ENCODE data around the gene TPD52L3.

TPD52L3 gene

DNA sequence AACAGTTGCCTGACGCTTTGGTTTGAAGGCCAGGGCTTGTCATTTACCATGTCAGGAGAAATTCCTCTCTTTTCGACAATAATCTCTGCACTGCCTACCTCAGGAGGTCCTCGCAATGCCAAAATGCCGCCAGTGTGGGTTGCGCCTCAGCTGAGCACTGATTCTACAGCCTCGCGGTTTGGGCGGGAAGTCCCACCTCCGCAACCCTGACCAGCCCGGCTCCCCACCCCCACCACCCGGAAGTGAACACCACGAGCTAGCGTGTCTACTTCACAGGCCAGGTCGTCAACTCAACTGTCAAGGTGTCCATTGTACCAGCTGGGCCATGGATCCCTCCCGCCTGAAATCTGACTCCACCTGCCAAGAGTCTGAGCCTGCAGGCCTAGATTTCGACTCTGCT, at the start of gene TPD52L3:
Gene TPD52L3 (plus strand): TSS at position 273 of the 400 bp plus-strand sequence. CDS start 221 bp downstream, outside the sequence.
- DNase-seq = no peak

DNA sequence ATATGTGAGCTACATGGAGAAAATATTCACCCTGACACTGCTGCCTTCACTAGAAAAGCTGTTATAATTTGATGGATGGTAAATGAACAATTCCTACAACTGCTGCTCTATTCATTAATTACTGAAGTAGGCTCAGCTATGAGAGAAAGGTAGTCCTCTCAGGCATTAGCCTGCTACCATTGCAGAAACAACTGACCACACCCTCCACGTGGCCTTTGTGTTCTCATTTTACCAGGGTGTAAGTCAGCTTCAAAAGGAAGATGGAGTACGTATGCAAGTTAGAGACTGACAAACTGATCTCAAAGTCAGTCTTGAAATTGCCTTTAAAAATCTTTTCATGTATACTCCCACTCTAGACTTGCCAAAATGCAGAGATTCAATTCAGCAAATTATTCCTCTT, 26.3 kb upstream of the TPD52L3 start:
- DNase-seq = no peak

DNA sequence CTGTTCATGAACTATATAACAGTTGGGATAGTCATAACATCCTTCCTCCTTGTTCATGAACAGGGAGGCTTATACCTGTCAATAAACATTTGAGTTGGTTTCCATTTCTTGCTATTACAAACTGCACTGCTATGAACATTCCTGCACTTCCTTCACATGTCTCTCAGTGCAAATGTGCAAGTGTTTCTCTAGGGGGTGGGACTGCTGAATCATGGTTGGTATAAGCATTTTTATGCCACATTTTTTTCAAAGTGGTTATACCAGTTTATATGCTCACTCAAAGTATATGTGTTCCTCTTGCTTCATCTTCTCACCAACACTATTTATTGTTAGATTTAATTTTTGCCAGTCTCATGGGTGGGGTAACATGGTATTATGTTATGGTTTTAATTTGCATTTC, 25.8 kb upstream of the TPD52L3 start:
- no peak for DNase-seq

DNA sequence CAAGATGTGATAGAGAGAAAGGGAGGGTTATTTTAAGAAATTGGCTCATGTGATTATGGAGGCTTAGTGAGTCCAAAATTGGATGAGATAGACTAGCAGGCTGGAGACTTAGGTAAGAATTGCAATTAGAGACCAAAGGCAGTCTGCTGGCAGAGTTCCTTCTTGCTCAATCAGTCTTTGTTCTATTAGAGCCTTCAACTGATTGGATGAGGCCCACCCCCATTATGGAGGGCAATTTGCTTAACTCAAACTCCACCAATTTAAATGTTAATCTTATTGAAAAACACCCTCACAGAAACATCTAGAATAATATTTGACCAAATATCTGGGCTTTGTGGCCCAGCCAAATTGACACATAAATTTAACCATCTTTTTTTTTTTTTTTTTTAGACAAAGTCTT, 23.9 kb upstream of the TPD52L3 start:
- DNase-seq = no peak

DNA sequence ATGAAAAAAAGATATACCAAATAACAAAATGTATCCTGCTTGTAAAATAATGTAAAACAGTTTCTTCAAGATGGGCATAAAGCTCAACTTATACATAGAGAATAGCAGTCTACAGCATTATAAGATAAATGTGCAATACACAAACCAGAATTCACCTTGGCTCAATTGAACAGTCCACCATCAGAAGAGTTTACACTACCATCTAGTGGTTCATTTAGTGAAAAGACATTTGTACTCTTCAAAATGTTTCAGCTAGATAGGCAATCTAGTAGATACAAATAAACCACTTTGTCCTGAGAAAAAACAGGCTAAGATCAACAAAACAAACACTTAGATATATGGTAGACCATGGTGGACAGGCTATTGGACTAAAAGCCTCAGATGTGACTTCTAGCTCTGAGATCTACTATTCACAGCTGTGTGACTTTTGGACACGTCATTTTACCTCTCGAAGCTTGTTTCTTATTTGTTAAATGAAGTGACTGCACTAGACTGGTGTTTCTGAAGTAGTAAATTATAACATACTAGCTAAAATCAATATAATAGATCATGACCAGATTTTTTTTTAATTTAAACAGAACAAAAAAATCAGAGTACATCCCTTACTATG, 22.1 kb upstream of the TPD52L3 start:
- DNase-seq = no peak

DNA sequence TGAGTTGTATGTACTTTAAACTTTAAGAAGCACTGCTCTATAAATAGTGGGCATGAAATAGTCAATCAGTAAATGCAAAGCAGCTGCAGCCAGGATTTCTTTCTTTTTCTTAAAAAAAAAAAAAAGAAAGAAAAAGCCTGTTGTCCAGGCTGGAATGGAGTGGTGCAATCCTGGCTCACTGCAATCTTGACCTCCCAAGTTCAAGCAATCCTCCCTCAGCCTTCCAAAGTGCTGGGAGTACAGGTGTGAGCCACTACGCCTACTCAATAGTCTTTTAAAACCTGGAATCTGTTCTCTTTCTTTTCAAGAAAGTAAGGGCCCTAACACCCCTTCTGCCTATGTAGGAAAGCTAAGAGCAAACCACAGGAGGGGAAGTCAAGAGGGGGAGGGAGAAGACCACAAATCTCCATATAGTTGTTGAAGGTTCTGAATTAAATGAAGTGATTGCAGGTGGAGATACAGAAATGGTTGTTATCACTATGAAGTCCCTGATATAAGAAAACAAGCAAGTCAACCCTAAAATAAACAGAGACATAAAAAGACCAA, 20.6 kb upstream of the TPD52L3 start:
- DNase-seq = no peak

DNA sequence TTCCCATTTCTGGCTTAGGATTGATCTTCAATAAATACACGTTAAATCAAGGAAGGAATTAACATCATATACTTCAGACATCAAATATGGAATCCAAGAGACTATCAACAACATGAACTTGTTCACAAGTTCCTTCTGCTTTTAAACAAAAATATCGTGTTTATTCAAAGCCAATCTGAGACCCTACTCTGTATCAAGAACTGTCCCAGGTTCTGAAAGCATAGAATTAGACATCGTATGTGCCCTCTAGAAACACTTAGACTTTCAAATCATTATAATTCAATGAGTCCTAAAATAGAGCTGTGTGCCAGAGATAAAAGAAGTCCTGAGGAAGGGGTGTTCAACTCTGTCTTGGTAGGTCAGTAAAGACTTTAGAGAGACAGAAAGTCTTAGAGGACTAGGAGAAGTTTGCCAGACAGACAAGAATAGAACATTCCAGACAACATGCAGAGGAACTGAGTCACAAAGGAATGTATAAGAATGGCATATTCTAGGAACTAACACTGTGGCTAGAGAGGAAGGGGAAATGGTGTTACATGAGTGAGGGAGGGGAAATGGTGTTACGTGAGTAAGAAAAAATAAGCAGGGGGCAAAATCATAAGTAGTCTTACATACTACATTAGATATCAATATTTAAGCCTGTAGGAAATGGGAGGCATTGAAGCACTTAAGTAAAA, 2.9 kb downstream of the TPD52L3 start:
- no peak for DNase-seq

DNA sequence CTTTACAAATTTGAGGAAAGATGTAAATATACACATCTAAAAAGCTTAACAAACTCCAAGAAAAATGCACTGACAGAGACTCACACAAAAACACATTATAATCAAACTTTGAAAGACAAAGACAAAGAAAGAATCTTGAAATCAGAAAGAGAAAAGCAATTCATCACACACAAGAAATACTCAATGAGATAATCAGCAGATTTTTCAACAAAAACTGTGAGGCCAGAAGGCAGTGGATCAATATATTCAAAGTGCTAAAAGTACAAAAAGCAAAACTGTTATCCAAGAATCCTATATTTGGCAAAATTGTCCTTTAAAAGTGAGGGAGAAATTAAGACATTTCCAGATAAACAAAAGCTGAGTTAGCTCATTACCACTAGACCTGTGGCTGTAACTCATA, 6.1 kb downstream of the TPD52L3 start:
- no peak for DNase-seq

DNA sequence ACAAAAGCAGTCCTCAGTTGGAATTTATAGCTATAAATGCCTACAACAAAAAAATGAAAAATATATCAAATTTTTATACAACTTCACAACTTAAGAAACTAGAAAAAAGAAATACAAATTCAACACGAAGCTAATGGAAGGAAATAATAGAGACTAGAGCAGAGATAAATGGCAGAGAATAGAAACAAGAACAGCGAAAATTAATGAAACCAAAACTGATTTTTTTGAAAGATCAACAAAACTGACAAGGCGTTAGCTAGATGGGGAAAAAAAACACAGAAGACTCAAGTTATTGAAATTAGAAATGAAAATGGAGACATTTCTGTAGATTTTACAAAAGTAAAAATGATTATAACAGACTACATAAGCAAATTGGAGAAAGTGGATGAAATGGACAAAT, 20.6 kb downstream of the TPD52L3 start:
- DNase-seq = no peak

DNA sequence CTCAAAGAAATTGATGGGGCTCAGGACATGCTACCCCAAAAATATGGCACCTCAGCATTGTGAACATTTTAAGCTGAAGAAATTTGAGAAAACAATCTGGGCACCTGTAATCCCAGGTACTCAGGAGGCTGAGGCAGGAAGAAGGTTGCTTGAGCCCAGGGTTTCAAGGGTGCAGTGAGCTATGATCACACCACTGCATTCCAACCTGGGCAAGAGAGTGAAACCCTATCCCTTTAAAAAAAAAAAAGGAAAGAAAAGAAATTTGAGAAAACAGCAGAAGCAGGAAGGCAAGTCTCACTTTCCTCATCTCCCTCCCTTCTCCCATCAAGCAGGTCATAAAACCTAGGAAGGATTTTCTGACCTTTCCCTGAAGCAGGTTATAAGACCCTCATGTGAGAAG, 23.6 kb downstream of the TPD52L3 start:
- DNase-seq = no peak

DNA sequence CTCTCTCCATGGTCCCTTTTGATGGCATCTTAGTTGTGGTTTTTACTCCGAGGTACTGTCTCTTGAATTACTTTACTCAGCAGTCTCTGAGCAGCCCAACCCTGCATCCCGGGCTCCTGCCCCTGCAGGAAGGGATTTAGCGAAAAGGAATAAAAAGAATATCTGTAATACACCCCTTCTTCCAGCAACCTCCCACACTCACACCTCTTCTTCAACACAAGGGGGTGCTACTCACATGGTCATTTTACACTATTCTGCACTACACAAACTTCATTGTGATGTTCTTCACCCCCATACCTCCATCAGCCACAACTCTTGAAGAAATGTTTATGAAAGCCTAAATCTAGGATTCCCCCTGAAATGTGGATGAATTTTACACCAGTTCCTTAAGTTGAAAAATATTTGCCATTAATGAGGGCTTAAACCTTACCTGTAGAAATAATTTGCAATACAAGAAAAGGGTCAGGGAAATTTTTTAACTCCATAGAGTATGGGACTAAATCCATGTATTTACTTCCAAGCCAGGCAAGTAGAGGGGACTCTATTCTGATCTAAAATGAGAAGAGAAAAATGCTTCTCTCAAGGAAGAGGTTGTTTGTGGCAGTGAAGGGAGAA, 26.0 kb downstream of the TPD52L3 start:
- peak in 6 of 14 donors; percentile 3 to 37 (median 8) for DNase-seq

DNA sequence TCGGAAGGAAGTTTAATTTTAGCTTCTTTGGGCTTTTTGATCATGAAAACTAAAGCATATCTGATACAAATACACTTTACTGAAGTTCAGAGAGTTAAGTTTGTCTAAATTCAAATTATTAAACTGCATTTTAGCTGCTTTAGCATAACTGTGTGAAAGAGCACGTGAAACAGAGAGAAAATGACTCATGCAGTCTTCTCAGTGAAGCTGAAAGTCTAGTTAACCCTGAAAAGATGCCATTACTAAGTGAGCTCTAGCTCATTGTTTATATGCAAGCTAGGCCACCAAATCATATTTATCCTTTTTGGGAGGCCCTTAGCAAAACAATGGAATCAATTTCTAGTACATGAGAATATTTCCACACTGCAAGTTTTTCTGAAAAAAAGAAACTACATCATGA, 27.6 kb downstream of the TPD52L3 start:
- no peak for DNase-seq

DNA sequence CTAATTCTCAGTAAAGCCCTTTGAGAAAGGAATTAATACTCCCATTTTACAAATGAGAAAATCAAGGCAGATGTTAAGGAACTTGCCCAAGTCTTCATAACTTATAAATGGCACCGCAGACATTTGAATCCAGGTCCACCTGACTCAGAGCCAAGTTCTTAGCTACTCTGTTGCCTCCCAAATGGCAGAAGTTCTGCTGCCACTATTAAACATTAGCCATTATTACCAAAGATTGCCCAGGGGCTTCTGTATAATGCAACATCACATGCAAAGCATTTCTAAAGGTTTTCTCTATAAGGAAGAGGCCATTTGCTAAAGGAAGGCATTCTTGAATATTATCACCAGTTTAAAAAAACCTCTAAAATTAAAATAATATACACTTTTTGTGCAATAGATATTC, 28.3 kb downstream of the TPD52L3 start:
- no peak for DNase-seq

DNA sequence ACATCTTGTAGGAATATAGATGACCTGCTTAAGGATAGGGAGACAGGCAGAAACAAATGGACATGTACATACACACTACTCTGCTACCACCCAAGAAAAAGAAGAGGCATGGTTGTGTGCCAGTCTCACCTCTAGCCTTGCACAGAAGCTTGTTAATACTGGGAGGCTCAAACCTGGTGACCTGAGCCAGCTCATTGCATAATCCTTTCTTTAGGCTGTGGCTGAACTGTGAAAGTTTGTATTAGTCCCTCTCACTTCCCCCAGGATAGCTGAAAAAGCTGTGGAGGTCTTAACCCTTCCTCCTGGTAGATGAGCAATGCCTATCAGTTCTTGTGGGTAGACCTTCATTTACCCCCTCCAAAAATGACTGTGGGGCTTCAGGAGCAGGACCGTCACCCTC, 28.7 kb downstream of the TPD52L3 start:
- no peak for DNase-seq

DNA sequence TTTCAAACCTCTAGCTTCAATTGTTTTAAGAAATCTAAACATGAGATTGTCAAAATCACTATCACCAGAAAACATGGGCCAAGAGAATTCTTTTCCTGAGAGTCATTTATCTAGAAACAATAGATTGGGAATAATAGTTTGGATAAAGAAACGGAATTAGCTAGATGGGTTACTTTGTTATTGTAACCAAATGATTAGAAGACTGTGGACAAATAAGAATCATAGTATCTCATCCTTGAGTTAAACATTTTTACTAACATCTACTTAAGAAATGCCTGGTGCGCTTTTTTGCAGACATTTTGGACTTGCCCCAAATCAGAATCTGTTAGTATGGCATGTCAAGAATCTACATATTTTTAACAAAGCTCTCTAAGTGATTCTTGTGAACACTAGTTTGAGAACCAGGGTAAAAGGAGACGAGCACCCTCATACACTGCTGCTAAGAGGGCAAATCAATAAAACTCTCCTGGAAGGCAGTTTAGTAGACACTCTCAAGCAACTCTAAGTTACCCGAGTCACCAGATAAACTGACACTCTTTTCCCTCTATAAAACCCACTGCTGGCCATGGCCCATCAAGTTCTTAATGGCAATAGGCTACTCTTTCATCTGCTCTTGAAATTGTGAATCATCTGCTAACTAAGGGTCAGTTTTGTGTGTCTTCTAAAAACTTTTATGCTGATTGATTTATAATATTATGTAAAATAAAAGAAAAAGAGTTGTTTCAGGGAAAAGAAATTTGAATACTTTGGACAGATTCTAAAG, 39.1 kb downstream of the TPD52L3 start:
- DNase-seq = no peak

DNA sequence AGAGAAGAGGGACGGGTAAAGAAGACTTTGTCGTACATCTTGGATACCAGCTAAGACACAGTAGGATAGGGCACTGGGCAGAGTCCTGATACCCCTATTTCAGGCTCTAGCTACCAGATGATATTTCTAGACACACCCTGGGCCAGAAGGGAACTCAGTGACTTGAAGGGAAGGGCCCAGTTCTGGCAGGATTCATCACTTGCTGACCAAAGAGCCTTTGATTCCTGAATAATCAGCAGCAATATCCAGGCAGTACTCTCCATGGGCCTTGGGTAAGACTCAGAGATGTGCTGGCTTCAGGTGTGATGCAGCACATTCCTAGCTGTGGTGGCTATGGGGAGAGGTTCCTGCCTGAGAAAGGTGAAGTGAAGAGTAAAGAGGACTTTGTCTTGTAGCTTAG, 40.7 kb downstream of the TPD52L3 start:
- DNase-seq = no peak
